ENCODE data around the gene TMEM30A. TPM values are rescaled to one million over a fixed set of nuclear protein-coding genes. Genes with fewer than 3 reads are reported as not detected.

The TMEM30A gene
- total RNA-seq, 1 experiment from 2014 or later, result 65.2 TPM

- H2BK20ac ChIP-seq (ENCODE audit: low read depth, low read length, poor library complexity, severe bottlenecking), result no peak overlapping the region
- H2BK15ac ChIP-seq (ENCODE audit: low read depth, low read length), result no peak overlapping the region
- H3K23ac ChIP-seq (ENCODE audit: insufficient read length, low read depth, low read length), result no peak overlapping the region
- WGBS (ENCODE audit: extremely low coverage, insufficient read length, low lambda C conversion rate), result no CpG with 5 or more reads among the region's 2 CpGs
- H3K9me3 ChIP-seq (ENCODE audit: control insufficient read depth, low read depth, low read length), result no peaks in the 10 kb centered on the region
- H3K4me1 ChIP-seq (ENCODE audit: insufficient read depth, low read length), result peaks cover 6% of the 10 kb centered on the region; the same call in 1 of the 2 replicates
- H4K91ac ChIP-seq (ENCODE audit: insufficient read length, low read depth, low read length), result no peak overlapping the region
- DNase-seq, result no peak
- H3T11ph ChIP-seq (ENCODE audit: low read length), result no peak overlapping the region
- H3K79me1 ChIP-seq (ENCODE audit: insufficient read depth, low read depth, low read length, poor library complexity, severe bottlenecking), result no peaks in the 10 kb centered on the region
- peak overlapping the region; percentile 51 for H3K4me2 ChIP-seq (ENCODE audit: insufficient read depth, insufficient read length, low read length)
- H3K9ac ChIP-seq (ENCODE audit: extremely low read depth, insufficient read length, low read length), result peak overlapping the region; percentile 57
- H3K27ac Mint-ChIP-seq, result peak overlapping the region in 1 of 3 experiments; percentile 53; a peak in 2 of 7 replicates
- no peak overlapping the region for H2AFZ ChIP-seq (ENCODE audit: low read length)
- H3K9me3 Mint-ChIP-seq, result no peaks in the 10 kb centered on the region
- no peak for TF ChIP-seq CTCF (conservative IDR thresholded peaks at IDR 0.05)
- no peaks in the 10 kb centered on the region for H4K20me1 ChIP-seq (ENCODE audit: control insufficient read depth, insufficient read depth, insufficient read length)
- H2BK12ac ChIP-seq (ENCODE audit: insufficient read length, low read depth, low read length), result no peak overlapping the region
- H2BK120ac ChIP-seq (ENCODE audit: low read depth, low read length, poor library complexity, severe bottlenecking), result no peak overlapping the region
- H3K27ac ChIP-seq (ENCODE audit: insufficient read length, low read depth, low read length), result no peak overlapping the region
- H3K27me3 ChIP-seq (ENCODE audit: insufficient read depth, low read length), result no peaks in the 10 kb centered on the region
- H4K8ac ChIP-seq (replicated peaks; ENCODE audit: insufficient read length, low read depth, low read length), result no peak overlapping the region
- H3K79me2 ChIP-seq (ENCODE audit: insufficient read depth, low read length), result peaks cover 24% of the 10 kb centered on the region; the same call in 1 of the 2 replicates
- no peak overlapping the region for H3K14ac ChIP-seq (ENCODE audit: insufficient read depth, low read length)
- no peaks in the 10 kb centered on the region for H3K23me2 ChIP-seq (ENCODE audit: insufficient read length, low read depth, low read length, poor library complexity, severe bottlenecking)
- H3K36me3 Mint-ChIP-seq (ENCODE audit: insufficient read depth in 1 of 3, low read depth in 3 of 3), result peaks cover 0 to 2% (median 0%) of the 10 kb centered on the region in 3 experiments; a peak in 1 of 7 replicates
- no peak overlapping the region for H4K5ac ChIP-seq (ENCODE audit: insufficient read length, low read depth, low read length)
- peaks cover 44 to 50% of the 10 kb centered on the region in 2 experiments for H3K4me1 Mint-ChIP-seq
- no peak overlapping the region for H3K4ac ChIP-seq (ENCODE audit: low read depth, low read length)
- no peak overlapping the region for H3K56ac ChIP-seq (ENCODE audit: insufficient read length, low read depth, low read length)
- no peak overlapping the region for H2BK5ac ChIP-seq (ENCODE audit: insufficient read length, low read length)
- no peak overlapping the region for H3K18ac ChIP-seq (ENCODE audit: insufficient read length, low read depth, low read length)
- H3K4me3 Mint-ChIP-seq, result peak overlapping the region in 1 of 2 experiments; percentile 69; a peak in 2 of 5 replicates
- no peak overlapping the region for H2AK5ac ChIP-seq (ENCODE audit: insufficient read length, low read length)
- H3K27me3 Mint-ChIP-seq (ENCODE audit: low read depth), result no peaks in the 10 kb centered on the region
Measured at GRCh38 chr6:75282706-75283105, 1.9 kb downstream of the TMEM30A start.
